KOPT-K1 (cell line): ENCODE data around the gene TBL1X.
A peak's percentile ranks its signal among the peaks of the same experiment; 100 is the strongest.
"Not testable (repeated sequence)": the region's sequence is repeated elsewhere in the genome, so short reads cannot be mapped to it uniquely, and the experiment has no call there.

Experiments
- H3K27ac ChIP-seq: fragments of 200-600 bp; sonication (generic); 2 replicates; pipeline ENCODE4 v1.5.1; 2016; ENCODE audit warnings: antibody characterized with exemption, mild to moderate bottlenecking, low read depth, low read length; ENCODE audit not compliant: poor library complexity, severe bottlenecking
- H3K36me3 ChIP-seq: fragments of 200-600 bp; sonication (generic); 2 replicates; pipeline ENCODE4 v1.5.1; 2017; ENCODE audit warnings: antibody characterized with exemption, mild to moderate bottlenecking, low read length, moderate library complexity; ENCODE audit not compliant: insufficient read depth
- H3K9me3 ChIP-seq: fragments of 200-600 bp; sonication (generic); 2 replicates; pipeline ENCODE4 v1.5.1; 2017; ENCODE audit warnings: antibody characterized with exemption, low read length, mild to moderate bottlenecking; ENCODE audit not compliant: insufficient read depth, poor library complexity, severe bottlenecking

The TBL1X gene

GRCh38 chrX:9464435-9465371, at the start of gene TBL1X:
TSS of gene TBL1X (plus strand) at chrX:9465058. CDS start at chrX:9653587, 188,529 bp downstream.
- Histone ChIP-seq H3K36me3 (peaks cover 7% of the 10 kb centered on the region; the same call in 1 of the 2 replicates), H3K27ac (peak within 1 kb of the TSS; percentile 73), H3K9me3 (no peaks in the 10 kb centered on the region)

- Histone ChIP-seq H3K36me3 (no peaks in the 10 kb centered on the region), H3K27ac (no peak overlapping the region), H3K9me3 (no peaks in the 10 kb centered on the region)
Observed at GRCh38 chrX:9416562-9417348, 48.1 kb upstream of the TBL1X start.

- no peak overlapping the region for H3K27ac ChIP-seq
- no peaks in the 10 kb centered on the region for H3K36me3 ChIP-seq
- no peaks in the 10 kb centered on the region for H3K9me3 ChIP-seq
Observed at GRCh38 chrX:9418262-9418661, 46.6 kb upstream of the TBL1X start.

GRCh38 chrX:9420275-9421265, 44.3 kb upstream of the TBL1X start:
- H3K36me3 ChIP-seq = no peaks in the 10 kb centered on the region
- H3K9me3 ChIP-seq = no peaks in the 10 kb centered on the region
- H3K27ac ChIP-seq = peak overlapping the region; percentile 22

- Histone ChIP-seq H3K27ac (no peak overlapping the region), H3K36me3 (no peaks in the 10 kb centered on the region), H3K9me3 (no peaks in the 10 kb centered on the region)
Observed at GRCh38 chrX:9429767-9430166, 35.1 kb upstream of the TBL1X start.

- H3K27ac ChIP-seq = no peak overlapping the region
- H3K36me3 ChIP-seq = no peaks in the 10 kb centered on the region
- no peaks in the 10 kb centered on the region for H3K9me3 ChIP-seq
Observed at GRCh38 chrX:9430346-9430921, 34.4 kb upstream of the TBL1X start.

- no peak overlapping the region for H3K27ac ChIP-seq
- no peaks in the 10 kb centered on the region for H3K36me3 ChIP-seq
- no peaks in the 10 kb centered on the region for H3K9me3 ChIP-seq
Observed at GRCh38 chrX:9431281-9431680, 33.6 kb upstream of the TBL1X start.

GRCh38 chrX:9433596-9433995, 31.3 kb upstream of the TBL1X start:
- Histone ChIP-seq H3K9me3 (no peaks in the 10 kb centered on the region), H3K36me3 (no peaks in the 10 kb centered on the region), H3K27ac (no peak overlapping the region)

GRCh38 chrX:9434051-9434550, 30.8 kb upstream of the TBL1X start:
- Histone ChIP-seq H3K27ac (no peak overlapping the region), H3K36me3 (no peaks in the 10 kb centered on the region), H3K9me3 (no peaks in the 10 kb centered on the region)

- H3K36me3 ChIP-seq, H3K9me3 ChIP-seq, H3K27ac ChIP-seq: not testable (repeated sequence)
Observed at GRCh38 chrX:9435086-9435485, 29.8 kb upstream of the TBL1X start.

- Histone ChIP-seq H3K27ac (no peak overlapping the region), H3K9me3 (no peaks in the 10 kb centered on the region), H3K36me3 (no peaks in the 10 kb centered on the region)
Observed at GRCh38 chrX:9436812-9437211, 28.0 kb upstream of the TBL1X start.

GRCh38 chrX:9438933-9439494, 25.8 kb upstream of the TBL1X start:
- H3K36me3 ChIP-seq = no peaks in the 10 kb centered on the region
- no peak overlapping the region for H3K27ac ChIP-seq
- no peaks in the 10 kb centered on the region for H3K9me3 ChIP-seq

GRCh38 chrX:9440116-9440844, 24.6 kb upstream of the TBL1X start:
- Histone ChIP-seq H3K9me3 (no peaks in the 10 kb centered on the region), H3K36me3 (no peaks in the 10 kb centered on the region), H3K27ac (no peak overlapping the region)
